ENCODE results near the gene ZNF205. TPM values are rescaled to one million over a fixed set of nuclear protein-coding genes. Genes with fewer than 3 reads are reported as not detected.
A peak's percentile ranks its signal among the peaks of the same experiment; 100 is the strongest.

ZNF205 gene
- polyA plus RNA-seq, 1 of the 3 experiments (the other 2 are of a cell fraction): 9.7 TPM

- H3K4me2 ChIP-seq: no peak overlapping the region
- ChIA-PET POLR2A (interaction anchor here (0.5 to 0.6 kb wide), 2 partner anchors 19 to 161 kb away, joined by 3 read pairs; partner anchors contain the start of gene ZNF213), CTCF (interaction anchor here (1.2 to 10.8 kb wide), 3 partner anchors 13 to 56 kb away, joined by 4 to 64 read pairs (median 25); no protein-coding TSS in a partner anchor)
- H3K79me2 ChIP-seq (ENCODE audit: insufficient read depth): peaks cover 11% of the 10 kb centered on the region; the same call in 1 of the 2 replicates
- no peak overlapping the region for H3K4me3 ChIP-seq (ENCODE audit: low read depth in 2 of 2, low read length in 1 of 2)
- H3K27me3 ChIP-seq (ENCODE audit: insufficient read depth): no peaks in the 10 kb centered on the region
- no peak overlapping the region for H3K9ac ChIP-seq
- H4K20me1 ChIP-seq (ENCODE audit: insufficient read depth): no peaks in the 10 kb centered on the region
- H3F3A ChIP-seq (replicated peaks; ENCODE audit: insufficient read depth): no peaks in the 10 kb centered on the region
- H3K36me3 ChIP-seq (replicated peaks in 1 of 2; ENCODE audit: control insufficient read depth in 1 of 2, insufficient read depth in 2 of 2, low read length in 1 of 2): peaks cover 0 to 34% of the 10 kb centered on the region in 2 experiments
- WGBS (ENCODE audit: low lambda C conversion rate): 100% methylated on average over 3 of the region's 14 CpGs
- H2AFZ ChIP-seq (ENCODE audit: low read depth): no peak overlapping the region
- no peak for TF ChIP-seq MEF2A (IDR thresholded peaks at IDR 0.05; ENCODE audit: borderline replicate concordance, low read depth)
- no peak for TF ChIP-seq EP300 (IDR thresholded peaks at IDR 0.05; ENCODE audit: borderline replicate concordance in 1 of 2, low read depth in 1 of 2, low read length in 1 of 2)
- 0 out of 2 replicates have a peak, but pooled peaks have one; percentile 7 for TF ChIP-seq NFIC (IDR thresholded peaks at IDR 0.05; ENCODE audit: borderline replicate concordance)
- peaks cover 0 to 24% of the 10 kb centered on the region in 2 experiments; a peak in 1 of 4 replicates for H3K4me1 ChIP-seq (ENCODE audit: control insufficient read depth in 1 of 2, insufficient read depth in 2 of 2, low read depth in 1 of 2, low read length in 1 of 2)
- no peak overlapping the region for H3K27ac ChIP-seq (ENCODE audit: low read depth in 2 of 2, low read length in 1 of 2)
- no peaks in the 10 kb centered on the region for H3K9me2 ChIP-seq
- no peaks in the 10 kb centered on the region for H3K9me3 ChIP-seq
- peak; percentile 34 for DNase-seq
Observed at GRCh38 chr16:3115561-3115960, 3.2 kb downstream of the ZNF205 start.

DNA sequence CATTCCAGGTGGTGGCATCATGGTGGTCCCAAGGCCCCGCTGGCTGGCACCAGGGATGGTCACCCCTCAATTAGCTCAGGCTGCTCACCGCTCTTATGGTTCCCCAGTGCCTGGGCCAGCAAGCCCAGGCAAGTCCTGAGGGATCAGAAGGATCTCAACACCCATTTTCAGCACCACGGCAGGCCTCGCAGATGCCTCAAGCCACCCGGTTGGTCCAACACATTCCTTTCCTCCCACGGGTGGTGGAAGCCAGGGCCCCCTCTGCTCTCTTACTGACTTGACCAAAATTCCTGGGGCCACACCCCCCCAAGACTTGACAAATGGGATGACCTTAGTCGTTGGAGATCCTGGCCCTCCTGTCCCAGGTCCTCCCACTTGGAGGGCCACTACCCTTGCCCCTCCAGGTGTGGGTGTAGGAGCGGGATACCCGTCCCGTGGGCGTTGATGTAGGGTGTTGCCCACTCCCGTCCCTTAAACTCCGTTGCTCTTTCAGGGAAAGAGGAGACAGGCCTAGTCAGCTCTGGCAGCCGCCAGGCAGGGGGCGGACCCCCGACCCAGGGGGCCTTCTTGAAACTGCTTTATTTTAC is 5.9 kb downstream of the ZNF205 start:
- Histone ChIP-seq H3K36me3 (replicated peaks in 1 of 2; ENCODE audit: control insufficient read depth in 1 of 2, insufficient read depth in 2 of 2, low read length in 1 of 2) (peaks cover 0 to 34% of the 10 kb centered on the region in 2 experiments), H4K20me1 (ENCODE audit: insufficient read depth) (no peaks in the 10 kb centered on the region), H3F3A (replicated peaks; ENCODE audit: insufficient read depth) (no peaks in the 10 kb centered on the region), H3K4me1 (ENCODE audit: control insufficient read depth in 1 of 2, insufficient read depth in 2 of 2, low read depth in 1 of 2, low read length in 1 of 2) (peaks cover 0 to 13% of the 10 kb centered on the region in 2 experiments; a peak in 1 of 4 replicates), H3K9me2 (no peaks in the 10 kb centered on the region), H3K4me2 (no peak overlapping the region), H2AFZ (ENCODE audit: low read depth) (no peak overlapping the region), H3K27ac (ENCODE audit: low read depth in 2 of 2, low read length in 1 of 2) (no peak overlapping the region), H3K9ac (no peak overlapping the region), H3K4me3 (ENCODE audit: low read depth in 2 of 2, low read length in 1 of 2) (no peak overlapping the region), H3K27me3 (ENCODE audit: insufficient read depth) (no peaks in the 10 kb centered on the region), H3K9me3 (no peaks in the 10 kb centered on the region), H3K79me2 (ENCODE audit: insufficient read depth) (peaks cover 4% of the 10 kb centered on the region; the same call in 1 of the 2 replicates)
- DNase-seq: no peak
- POLR2A ChIA-PET: no interaction called here
- 96% methylated on average over 13 of the region's 16 CpGs for whole genome bisulfite sequencing (ENCODE audit: low lambda C conversion rate)
- CTCF ChIA-PET: interaction anchor here (1.0 to 10.8 kb wide), 4 partner anchors 10 to 59 kb away, joined by 3 to 64 read pairs (median 20); no protein-coding TSS in a partner anchor
- TF ChIP-seq TCF12 (IDR thresholded peaks at IDR 0.05) (no peak), RFX5 (IDR thresholded peaks at IDR 0.05; ENCODE audit: low read length) (no peak), FOXM1 (IDR thresholded peaks at IDR 0.05; ENCODE audit: low read depth) (no peak), CTCF (IDR thresholded peaks at IDR 0.05) (no peak), JUND (IDR thresholded peaks at IDR 0.05) (no peak), TAF1 (IDR thresholded peaks at IDR 0.05; ENCODE audit: borderline replicate concordance, low read depth, low read length) (no peak), EZH2phosphoT487 (IDR thresholded peaks at IDR 0.05; ENCODE audit: borderline replicate concordance, low read depth) (no peak)
- TF ChIP-seq, protein P1, sequence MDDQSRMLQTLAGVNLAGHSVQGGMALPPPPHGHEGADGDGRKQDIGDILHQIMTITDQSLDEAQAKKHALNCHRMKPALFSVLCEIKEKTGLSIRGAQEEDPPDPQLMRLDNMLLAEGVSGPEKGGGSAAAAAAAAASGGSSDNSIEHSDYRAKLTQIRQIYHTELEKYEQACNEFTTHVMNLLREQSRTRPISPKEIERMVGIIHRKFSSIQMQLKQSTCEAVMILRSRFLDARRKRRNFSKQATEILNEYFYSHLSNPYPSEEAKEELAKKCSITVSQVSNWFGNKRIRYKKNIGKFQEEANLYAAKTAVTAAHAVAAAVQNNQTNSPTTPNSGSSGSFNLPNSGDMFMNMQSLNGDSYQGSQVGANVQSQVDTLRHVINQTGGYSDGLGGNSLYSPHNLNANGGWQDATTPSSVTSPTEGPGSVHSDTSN (IDR thresholded peaks at IDR 0.05): no peak
- TF ChIP-seq, protein P2, sequence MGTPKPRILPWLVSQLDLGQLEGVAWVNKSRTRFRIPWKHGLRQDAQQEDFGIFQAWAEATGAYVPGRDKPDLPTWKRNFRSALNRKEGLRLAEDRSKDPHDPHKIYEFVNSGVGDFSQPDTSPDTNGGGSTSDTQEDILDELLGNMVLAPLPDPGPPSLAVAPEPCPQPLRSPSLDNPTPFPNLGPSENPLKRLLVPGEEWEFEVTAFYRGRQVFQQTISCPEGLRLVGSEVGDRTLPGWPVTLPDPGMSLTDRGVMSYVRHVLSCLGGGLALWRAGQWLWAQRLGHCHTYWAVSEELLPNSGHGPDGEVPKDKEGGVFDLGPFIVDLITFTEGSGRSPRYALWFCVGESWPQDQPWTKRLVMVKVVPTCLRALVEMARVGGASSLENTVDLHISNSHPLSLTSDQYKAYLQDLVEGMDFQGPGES (IDR thresholded peaks at IDR 0.05; ENCODE audit: low read depth, low read length): no peak

Measured in SK-N-SH (cell line).